ENCODE measurements around the gene ZFP57. TPM values are rescaled to one million over a fixed set of nuclear protein-coding genes. Genes with fewer than 3 reads are reported as not detected.

ZFP57 gene
- total RNA-seq, 1 experiment from 2014 or later, result not detected

DNA sequence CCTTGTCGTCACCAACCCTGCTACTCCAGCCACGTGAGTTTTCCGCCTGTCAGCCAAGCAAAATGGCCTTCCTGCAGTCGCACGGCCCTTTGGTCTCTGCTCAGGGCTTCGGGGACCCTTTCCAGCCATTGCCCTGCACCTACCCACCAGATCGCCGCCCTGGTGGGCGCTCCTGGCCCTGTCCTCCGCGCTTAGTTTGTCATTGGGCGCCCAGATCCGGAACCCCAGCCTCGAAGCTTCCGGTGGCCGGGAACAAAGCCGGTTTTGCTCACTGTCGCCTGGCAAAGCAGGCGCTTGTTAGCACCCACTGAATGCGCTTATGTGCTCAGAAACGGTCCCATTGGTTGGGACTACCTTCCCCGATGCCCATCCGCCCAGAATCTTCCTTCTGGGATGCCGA is 536 bp downstream of the ZFP57 start:
- H3K9me3 ChIP-seq (ENCODE audit: low read depth, low read length, poor library complexity, severe bottlenecking), result no peaks in the 10 kb centered on the region
- no peaks in the 10 kb centered on the region for H3K36me3 ChIP-seq (ENCODE audit: insufficient read depth, low read length, poor library complexity, severe bottlenecking)
- H3K27ac ChIP-seq (ENCODE audit: low read depth, low read length, poor library complexity, severe bottlenecking), result no peak overlapping the region
- DNase-seq (ENCODE audit: low spot score), result no peak
- no peak overlapping the region for H3K4me3 ChIP-seq (ENCODE audit: low read depth, low read length, poor library complexity, severe bottlenecking)
- H3K4me1 ChIP-seq (ENCODE audit: insufficient read depth, low read length, poor library complexity, severe bottlenecking), result no peaks in the 10 kb centered on the region
- BruUV-seq (replicated peaks), result no TSS peak
- ChIA-PET POLR2A (ENCODE audit: low non-redundant PET) (no interaction called here), CTCF (no interaction called here)
- no peak for TF ChIP-seq EZH2 (IDR thresholded peaks at IDR 0.05; ENCODE audit: borderline replicate concordance, low read depth, low read length, poor library complexity, severe bottlenecking)
- TF ChIP-seq, protein P1, sequence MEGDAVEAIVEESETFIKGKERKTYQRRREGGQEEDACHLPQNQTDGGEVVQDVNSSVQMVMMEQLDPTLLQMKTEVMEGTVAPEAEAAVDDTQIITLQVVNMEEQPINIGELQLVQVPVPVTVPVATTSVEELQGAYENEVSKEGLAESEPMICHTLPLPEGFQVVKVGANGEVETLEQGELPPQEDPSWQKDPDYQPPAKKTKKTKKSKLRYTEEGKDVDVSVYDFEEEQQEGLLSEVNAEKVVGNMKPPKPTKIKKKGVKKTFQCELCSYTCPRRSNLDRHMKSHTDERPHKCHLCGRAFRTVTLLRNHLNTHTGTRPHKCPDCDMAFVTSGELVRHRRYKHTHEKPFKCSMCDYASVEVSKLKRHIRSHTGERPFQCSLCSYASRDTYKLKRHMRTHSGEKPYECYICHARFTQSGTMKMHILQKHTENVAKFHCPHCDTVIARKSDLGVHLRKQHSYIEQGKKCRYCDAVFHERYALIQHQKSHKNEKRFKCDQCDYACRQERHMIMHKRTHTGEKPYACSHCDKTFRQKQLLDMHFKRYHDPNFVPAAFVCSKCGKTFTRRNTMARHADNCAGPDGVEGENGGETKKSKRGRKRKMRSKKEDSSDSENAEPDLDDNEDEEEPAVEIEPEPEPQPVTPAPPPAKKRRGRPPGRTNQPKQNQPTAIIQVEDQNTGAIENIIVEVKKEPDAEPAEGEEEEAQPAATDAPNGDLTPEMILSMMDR (conservative IDR thresholded peaks at IDR 0.05; ENCODE audit: low read depth, low read length), result no peak
- no peaks in the 10 kb centered on the region for H3K27me3 ChIP-seq (replicated peaks; ENCODE audit: insufficient read depth, low read depth, low read length, poor library complexity)
- intact Hi-C loops (cut with micrococcal nuclease; ENCODE audit: unreplicated experiment), result no loop called here

DNA sequence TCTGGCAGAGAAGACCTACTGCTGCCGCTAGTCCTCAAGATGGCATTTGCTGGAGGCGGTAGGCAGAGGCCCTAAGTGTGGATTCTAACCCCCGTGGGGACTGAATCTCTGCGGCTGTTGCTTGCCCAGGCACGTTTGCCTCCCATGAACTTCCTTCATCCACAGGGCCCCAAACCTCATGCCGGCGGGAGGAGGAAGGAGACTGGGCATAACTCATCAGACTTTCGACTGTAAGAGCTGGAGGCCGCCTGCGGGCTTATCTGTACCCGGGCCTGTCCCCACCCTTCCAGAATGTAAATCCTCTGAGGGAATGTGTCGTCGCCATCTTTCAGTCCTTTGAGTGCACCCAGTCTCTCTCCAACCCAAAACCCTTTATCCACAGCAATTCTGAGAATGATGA is 990 bp downstream of the ZFP57 start:
- no peak for TF ChIP-seq EZH2 (IDR thresholded peaks at IDR 0.05; ENCODE audit: borderline replicate concordance, low read depth, low read length, poor library complexity, severe bottlenecking)
- TF ChIP-seq, protein P1 (conservative IDR thresholded peaks at IDR 0.05; ENCODE audit: low read depth, low read length), result no peak
- no peaks in the 10 kb centered on the region for H3K4me1 ChIP-seq (ENCODE audit: insufficient read depth, low read length, poor library complexity, severe bottlenecking)
- ChIA-PET POLR2A (ENCODE audit: low non-redundant PET) (no interaction called here), CTCF (no interaction called here)
- no peak overlapping the region for H3K27ac ChIP-seq (ENCODE audit: low read depth, low read length, poor library complexity, severe bottlenecking)
- H3K36me3 ChIP-seq (ENCODE audit: insufficient read depth, low read length, poor library complexity, severe bottlenecking), result no peaks in the 10 kb centered on the region
- H3K9me3 ChIP-seq (ENCODE audit: low read depth, low read length, poor library complexity, severe bottlenecking), result no peaks in the 10 kb centered on the region
- no peaks in the 10 kb centered on the region for H3K27me3 ChIP-seq (replicated peaks; ENCODE audit: insufficient read depth, low read depth, low read length, poor library complexity)
- intact Hi-C loops (cut with micrococcal nuclease; ENCODE audit: unreplicated experiment), result no loop called here
- no peak for DNase-seq (ENCODE audit: low spot score)
- no peak overlapping the region for H3K4me3 ChIP-seq (ENCODE audit: low read depth, low read length, poor library complexity, severe bottlenecking)
- no TSS peak for BruUV-seq (replicated peaks)

DNA sequence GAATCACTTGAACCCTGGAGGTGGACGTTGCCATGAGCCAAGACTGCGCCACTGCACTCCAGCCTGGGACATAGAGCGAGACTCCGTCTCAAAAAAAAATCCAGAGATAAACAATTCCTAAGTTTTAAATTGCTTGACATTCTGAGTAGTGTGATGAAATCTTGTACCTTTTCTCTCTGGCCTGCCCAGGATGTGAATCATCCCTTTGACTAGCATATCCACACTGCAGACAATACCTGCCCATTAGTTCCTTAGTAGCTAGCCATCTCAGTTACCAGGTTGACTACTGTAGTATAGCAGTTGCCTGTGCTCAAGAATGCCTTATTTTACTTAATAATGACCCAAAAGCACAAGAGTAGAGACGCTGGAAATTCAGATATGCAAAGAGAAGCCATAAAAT is 2.8 kb downstream of the ZFP57 start:
- POLR2A ChIA-PET (ENCODE audit: low non-redundant PET), result no interaction called here
- DNase-seq (ENCODE audit: low spot score), result no peak
- Histone ChIP-seq H3K36me3 (ENCODE audit: insufficient read depth, low read length, poor library complexity, severe bottlenecking) (no peaks in the 10 kb centered on the region), H3K27me3 (replicated peaks; ENCODE audit: insufficient read depth, low read depth, low read length, poor library complexity) (no peaks in the 10 kb centered on the region), H3K9me3 (ENCODE audit: low read depth, low read length, poor library complexity, severe bottlenecking) (no peaks in the 10 kb centered on the region), H3K4me3 (ENCODE audit: low read depth, low read length, poor library complexity, severe bottlenecking) (no peak overlapping the region), H3K4me1 (ENCODE audit: insufficient read depth, low read length, poor library complexity, severe bottlenecking) (no peaks in the 10 kb centered on the region), H3K27ac (ENCODE audit: low read depth, low read length, poor library complexity, severe bottlenecking) (no peak overlapping the region)
- CTCF ChIA-PET, result no interaction called here
- intact Hi-C loops (cut with micrococcal nuclease; ENCODE audit: unreplicated experiment), result no loop called here
- no TSS peak for BruUV-seq (replicated peaks)
- no peak for TF ChIP-seq EZH2 (IDR thresholded peaks at IDR 0.05; ENCODE audit: borderline replicate concordance, low read depth, low read length, poor library complexity, severe bottlenecking)
- TF ChIP-seq, protein P1 (conservative IDR thresholded peaks at IDR 0.05; ENCODE audit: low read depth, low read length), result no peak

Measured in A673 (cell line).